Ovary (tissue), 3 donors: ENCODE results near the gene SNRNP48.

ENCODE experiments used
- POLR2A ChIP-seq: fragments of 450-650 bp; IDR thresholded peaks from one replicate; pipeline ENCODE4 v1.6.1; 2017; ENCODE audit warnings: antibody characterized with exemption, mild to moderate bottlenecking, moderate library complexity
- TF ChIP-seq, protein P1 (sequence below), 3 donors: fragments of 450-650 bp in 2 of 3; fragments of 200-600 bp in 1 of 3; IDR thresholded peaks; one replicate each; pipeline versions ENCODE4 v1.5.1 to v1.8.0; 2016 to 2022; ENCODE audit warnings: antibody characterized with exemption in 3 of 3, mild to moderate bottlenecking in 1 of 3
- donor health status: DM: no; HTN: no; CAD: no.

DNA sequence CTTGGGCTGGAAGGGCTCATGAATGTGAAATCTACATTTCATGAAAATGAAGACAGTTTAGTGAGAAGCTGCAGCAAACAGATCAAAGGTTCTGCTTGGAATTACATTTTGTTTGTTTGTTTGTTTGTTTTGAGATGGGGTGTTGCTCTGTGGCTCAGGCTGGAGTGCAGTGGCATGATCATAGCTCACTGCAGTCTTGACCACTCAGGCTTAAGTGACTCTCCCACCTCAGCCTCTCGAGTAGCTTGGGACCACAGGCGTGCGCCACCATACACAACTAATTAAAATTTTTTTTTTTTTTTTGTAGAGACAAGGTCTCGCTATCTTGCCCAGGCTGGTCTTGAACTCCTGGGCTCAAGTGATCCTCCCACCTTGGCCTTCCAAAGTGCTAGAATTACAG lies 42.7 kb upstream of the SNRNP48 start:
- TF ChIP-seq, protein P1, sequence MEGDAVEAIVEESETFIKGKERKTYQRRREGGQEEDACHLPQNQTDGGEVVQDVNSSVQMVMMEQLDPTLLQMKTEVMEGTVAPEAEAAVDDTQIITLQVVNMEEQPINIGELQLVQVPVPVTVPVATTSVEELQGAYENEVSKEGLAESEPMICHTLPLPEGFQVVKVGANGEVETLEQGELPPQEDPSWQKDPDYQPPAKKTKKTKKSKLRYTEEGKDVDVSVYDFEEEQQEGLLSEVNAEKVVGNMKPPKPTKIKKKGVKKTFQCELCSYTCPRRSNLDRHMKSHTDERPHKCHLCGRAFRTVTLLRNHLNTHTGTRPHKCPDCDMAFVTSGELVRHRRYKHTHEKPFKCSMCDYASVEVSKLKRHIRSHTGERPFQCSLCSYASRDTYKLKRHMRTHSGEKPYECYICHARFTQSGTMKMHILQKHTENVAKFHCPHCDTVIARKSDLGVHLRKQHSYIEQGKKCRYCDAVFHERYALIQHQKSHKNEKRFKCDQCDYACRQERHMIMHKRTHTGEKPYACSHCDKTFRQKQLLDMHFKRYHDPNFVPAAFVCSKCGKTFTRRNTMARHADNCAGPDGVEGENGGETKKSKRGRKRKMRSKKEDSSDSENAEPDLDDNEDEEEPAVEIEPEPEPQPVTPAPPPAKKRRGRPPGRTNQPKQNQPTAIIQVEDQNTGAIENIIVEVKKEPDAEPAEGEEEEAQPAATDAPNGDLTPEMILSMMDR (IDR thresholded peaks at IDR 0.05) = no peak
- TF ChIP-seq POLR2A = no peak
